NT2/D1 (cell line): ENCODE measurements around the gene TMEM11.

Experiments
- DNase-seq: peaks from one replicate; pipeline ENCODE4 v3.0.0-alpha.2; 2011; ENCODE audit warnings: low read depth, low spot score
- H3K27me3 ChIP-seq: 2 replicates; pipeline ENCODE4 v1.6.0; 2011; ENCODE audit warnings: mild to moderate bottlenecking; ENCODE audit not compliant: insufficient read length, insufficient read depth
- H3K36me3 ChIP-seq: 2 replicates; pipeline ENCODE4 v1.6.1; 2011; ENCODE audit warnings: mild to moderate bottlenecking, low read length, mixed read lengths; ENCODE audit not compliant: insufficient read depth, insufficient read length
- H3K4me1 ChIP-seq: 2 replicates; pipeline ENCODE4 v1.5.1; 2011; ENCODE audit not compliant: insufficient read depth, insufficient read length
- H3K4me3 ChIP-seq: 2 replicates; pipeline ENCODE4 v1.5.1; 2011; ENCODE audit warnings: low read depth; ENCODE audit not compliant: insufficient read length
- H3K9ac ChIP-seq: 2 replicates; pipeline ENCODE4 v1.6.0; 2011; ENCODE audit warnings: low read depth; ENCODE audit not compliant: insufficient read length
- H3K9me3 ChIP-seq: 2 replicates; pipeline ENCODE4 v1.5.1; 2011; ENCODE audit warnings: mild to moderate bottlenecking, low read length; ENCODE audit not compliant: insufficient read depth
- SUZ12 ChIP-seq: IDR thresholded peaks from 2 replicates; pipeline ENCODE4 v1.6.1; 2011; ENCODE audit not compliant: insufficient read length, insufficient read depth; ENCODE audit errors: extremely low read depth
- YY1 ChIP-seq: IDR thresholded peaks from 2 replicates; pipeline ENCODE4 v1.6.1; 2011; ENCODE audit not compliant: insufficient read length, insufficient read depth
- ZNF274 ChIP-seq: IDR thresholded peaks from 2 replicates; pipeline ENCODE4 v1.6.1; 2011; ENCODE audit warnings: mild to moderate bottlenecking, low read depth, low read length

Gene TMEM11

GRCh38 chr17:21214015-21214776 is at the start of gene TMEM11:
Gene TMEM11, minus strand, starts transcription at chr17:21214161. Its CDS starts 9 bp downstream, at chr17:21214152.
- DNase-seq, result peak; percentile 86
- Histone ChIP-seq H3K4me1 (peaks cover 11% of the 10 kb centered on the region), H3K27me3 (no peaks in the 10 kb centered on the region), H3K4me3 (peak within 1 kb of the TSS; percentile 91), H3K9ac (peak within 1 kb of the TSS; percentile 99), H3K36me3 (peaks cover 32% of the 10 kb centered on the region), H3K9me3 (no peaks in the 10 kb centered on the region)
- TF ChIP-seq YY1, result peak; percentile 91
- no peak for TF ChIP-seq ZNF274

- H3K4me3 ChIP-seq, result no peak overlapping the region
- H3K4me1 ChIP-seq, result no peaks in the 10 kb centered on the region
- DNase-seq, result no peak
- TF ChIP-seq SUZ12 (no peak), ZNF274 (no peak), YY1 (no peak)
- no peak overlapping the region for H3K9ac ChIP-seq
- H3K9me3 ChIP-seq, result no peaks in the 10 kb centered on the region
- H3K27me3 ChIP-seq, result no peaks in the 10 kb centered on the region
- H3K36me3 ChIP-seq, result no peaks in the 10 kb centered on the region
These were observed 49.4 kb upstream of the TMEM11 start for GRCh38 chr17:21263376-21263775.

GRCh38 chr17:21262259-21262993 is 48.5 kb upstream of the TMEM11 start:
- Histone ChIP-seq H3K9me3 (no peaks in the 10 kb centered on the region), H3K36me3 (no peaks in the 10 kb centered on the region), H3K4me1 (no peaks in the 10 kb centered on the region), H3K4me3 (no peak overlapping the region), H3K9ac (no peak overlapping the region), H3K27me3 (no peaks in the 10 kb centered on the region)
- no peak for DNase-seq
- TF ChIP-seq YY1, result no peak
- TF ChIP-seq SUZ12, result no peak
- no peak for TF ChIP-seq ZNF274

- DNase-seq, result no peak
- no peak overlapping the region for H3K4me3 ChIP-seq
- no peaks in the 10 kb centered on the region for H3K4me1 ChIP-seq
- H3K36me3 ChIP-seq, result no peaks in the 10 kb centered on the region
- TF ChIP-seq ZNF274, result no peak
- TF ChIP-seq YY1, result no peak
- no peak for TF ChIP-seq SUZ12
- peaks cover 5% of the 10 kb centered on the region for H3K27me3 ChIP-seq
- no peak overlapping the region for H3K9ac ChIP-seq
- no peaks in the 10 kb centered on the region for H3K9me3 ChIP-seq
These were observed 44.6 kb upstream of the TMEM11 start for GRCh38 chr17:21258593-21258992.

GRCh38 chr17:21253646-21254441 is 39.9 kb upstream of the TMEM11 start:
- no peak overlapping the region for H3K9ac ChIP-seq

GRCh38 chr17:21252796-21253645 is 39.1 kb upstream of the TMEM11 start, which contains the start of gene NATD1:
Gene NATD1, minus strand, starts transcription at chr17:21253410. Its CDS starts 146 bp downstream, at chr17:21253264.
- no peaks in the 10 kb centered on the region for H3K4me1 ChIP-seq
- peaks cover 13% of the 10 kb centered on the region for H3K27me3 ChIP-seq
- H3K36me3 ChIP-seq, result no peaks in the 10 kb centered on the region
- peak within 1 kb of the TSS; percentile 76 for H3K9ac ChIP-seq
- TF ChIP-seq YY1, result no peak
- no peak for TF ChIP-seq SUZ12
- no peak for TF ChIP-seq ZNF274
- H3K9me3 ChIP-seq, result no peaks in the 10 kb centered on the region
- peak within 1 kb of the TSS; percentile 56 for H3K4me3 ChIP-seq
- DNase-seq, result peak; percentile 68

More at GRCh38 chr17:21253646-21254441, 39.9 kb upstream of the TMEM11 start:
- no peaks in the 10 kb centered on the region for H3K36me3 ChIP-seq
- peaks cover 13% of the 10 kb centered on the region for H3K27me3 ChIP-seq
- H3K9me3 ChIP-seq, result no peaks in the 10 kb centered on the region
- no peaks in the 10 kb centered on the region for H3K4me1 ChIP-seq
- no peak for DNase-seq
- no peak overlapping the region for H3K4me3 ChIP-seq
- no peak for TF ChIP-seq ZNF274
- no peak for TF ChIP-seq YY1
- TF ChIP-seq SUZ12, result no peak
